GM21526 (cell line): ENCODE results near the gene ALDH3A1.

Experiments
- ATAC-seq: cut with Tn5 transposase; IDR thresholded peaks from one replicate; pipeline ENCODE4 v1.9.1; 2021; ENCODE audit warnings: moderate library complexity; ENCODE audit not compliant: unreplicated experiment, low FRiP score

The ALDH3A1 gene

GRCh38 chr17:19760746-19761145 lies 12.6 kb upstream of the ALDH3A1 start:
- no peak for ATAC-seq

- ATAC-seq: no peak
These were observed 11.8 kb upstream of the ALDH3A1 start for GRCh38 chr17:19759568-19760549.

- ATAC-seq: no peak
These were observed 9.6 kb upstream of the ALDH3A1 start for GRCh38 chr17:19757536-19758180.

GRCh38 chr17:19756546-19756945 lies 8.4 kb upstream of the ALDH3A1 start:
- no peak for ATAC-seq

GRCh38 chr17:19755821-19756510 lies 7.9 kb upstream of the ALDH3A1 start:
- no peak for ATAC-seq

GRCh38 chr17:19755392-19755791 lies 7.3 kb upstream of the ALDH3A1 start:
- ATAC-seq: no peak

GRCh38 chr17:19753661-19754463 lies 5.8 kb upstream of the ALDH3A1 start:
- ATAC-seq: no peak

GRCh38 chr17:19753051-19753509 lies 5.0 kb upstream of the ALDH3A1 start:
- ATAC-seq: no peak

- no peak for ATAC-seq
These were observed 4.3 kb upstream of the ALDH3A1 start for GRCh38 chr17:19752216-19753050.

- no peak for ATAC-seq
These were observed 2.7 kb upstream of the ALDH3A1 start for GRCh38 chr17:19750835-19751234.

- ATAC-seq: no peak
These were observed 2.0 kb upstream of the ALDH3A1 start for GRCh38 chr17:19750020-19750572.

- ATAC-seq: no peak
These were observed 702 bp upstream of the ALDH3A1 start for GRCh38 chr17:19748807-19749193.

- ATAC-seq: no peak
These were observed 859 bp downstream of the ALDH3A1 start for GRCh38 chr17:19747159-19747719.

GRCh38 chr17:19746517-19746916 lies 1.6 kb downstream of the ALDH3A1 start:
- ATAC-seq: no peak

GRCh38 chr17:19744922-19745757 lies 3.0 kb downstream of the ALDH3A1 start:
- ATAC-seq: no peak

GRCh38 chr17:19744492-19744891 lies 3.6 kb downstream of the ALDH3A1 start:
- no peak for ATAC-seq

- no peak for ATAC-seq
These were observed 4.7 kb downstream of the ALDH3A1 start for GRCh38 chr17:19743101-19744100.
